Measurements from ENCODE around the gene CELA1.

DNA sequence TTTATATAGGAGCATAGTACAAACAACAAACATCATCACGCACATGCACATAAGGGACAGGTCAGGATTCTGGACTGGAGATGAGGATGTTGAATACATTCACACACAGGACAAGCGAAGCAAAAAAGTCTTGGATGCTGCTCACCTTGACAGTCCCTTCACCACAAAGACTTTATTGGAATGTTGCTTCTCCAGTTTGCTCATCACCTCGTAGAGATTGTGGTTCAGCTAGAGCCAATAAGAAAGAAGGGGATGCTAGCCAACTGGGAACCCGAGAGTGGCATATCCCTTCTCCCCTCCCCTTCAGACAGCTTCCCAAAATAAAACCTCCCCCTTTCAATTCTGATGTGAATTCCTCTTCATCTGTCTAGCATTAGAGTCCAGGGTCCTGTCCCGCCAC is 50.8 kb downstream of the CELA1 start:
- TF ChIP-seq NFYB (CRISPR knock-in tag; conservative IDR thresholded peaks at IDR 0.05; ENCODE audit: low read depth) (no peak), SP1 (CRISPR knock-in tag; conservative IDR thresholded peaks at IDR 0.05) (no peak), NFATC4 (CRISPR knock-in tag; IDR thresholded peaks at IDR 0.05) (no peak), NR3C1 (CRISPR knock-in tag; conservative IDR thresholded peaks at IDR 0.05; ENCODE audit: low read depth) (no peak), KAT7 (CRISPR knock-in tag; IDR thresholded peaks at IDR 0.05; ENCODE audit: borderline replicate concordance) (no peak)
- TF ChIP-seq, protein P1, sequence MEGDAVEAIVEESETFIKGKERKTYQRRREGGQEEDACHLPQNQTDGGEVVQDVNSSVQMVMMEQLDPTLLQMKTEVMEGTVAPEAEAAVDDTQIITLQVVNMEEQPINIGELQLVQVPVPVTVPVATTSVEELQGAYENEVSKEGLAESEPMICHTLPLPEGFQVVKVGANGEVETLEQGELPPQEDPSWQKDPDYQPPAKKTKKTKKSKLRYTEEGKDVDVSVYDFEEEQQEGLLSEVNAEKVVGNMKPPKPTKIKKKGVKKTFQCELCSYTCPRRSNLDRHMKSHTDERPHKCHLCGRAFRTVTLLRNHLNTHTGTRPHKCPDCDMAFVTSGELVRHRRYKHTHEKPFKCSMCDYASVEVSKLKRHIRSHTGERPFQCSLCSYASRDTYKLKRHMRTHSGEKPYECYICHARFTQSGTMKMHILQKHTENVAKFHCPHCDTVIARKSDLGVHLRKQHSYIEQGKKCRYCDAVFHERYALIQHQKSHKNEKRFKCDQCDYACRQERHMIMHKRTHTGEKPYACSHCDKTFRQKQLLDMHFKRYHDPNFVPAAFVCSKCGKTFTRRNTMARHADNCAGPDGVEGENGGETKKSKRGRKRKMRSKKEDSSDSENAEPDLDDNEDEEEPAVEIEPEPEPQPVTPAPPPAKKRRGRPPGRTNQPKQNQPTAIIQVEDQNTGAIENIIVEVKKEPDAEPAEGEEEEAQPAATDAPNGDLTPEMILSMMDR (IDR thresholded peaks at IDR 0.05): no peak
- TF ChIP-seq, protein P2, sequence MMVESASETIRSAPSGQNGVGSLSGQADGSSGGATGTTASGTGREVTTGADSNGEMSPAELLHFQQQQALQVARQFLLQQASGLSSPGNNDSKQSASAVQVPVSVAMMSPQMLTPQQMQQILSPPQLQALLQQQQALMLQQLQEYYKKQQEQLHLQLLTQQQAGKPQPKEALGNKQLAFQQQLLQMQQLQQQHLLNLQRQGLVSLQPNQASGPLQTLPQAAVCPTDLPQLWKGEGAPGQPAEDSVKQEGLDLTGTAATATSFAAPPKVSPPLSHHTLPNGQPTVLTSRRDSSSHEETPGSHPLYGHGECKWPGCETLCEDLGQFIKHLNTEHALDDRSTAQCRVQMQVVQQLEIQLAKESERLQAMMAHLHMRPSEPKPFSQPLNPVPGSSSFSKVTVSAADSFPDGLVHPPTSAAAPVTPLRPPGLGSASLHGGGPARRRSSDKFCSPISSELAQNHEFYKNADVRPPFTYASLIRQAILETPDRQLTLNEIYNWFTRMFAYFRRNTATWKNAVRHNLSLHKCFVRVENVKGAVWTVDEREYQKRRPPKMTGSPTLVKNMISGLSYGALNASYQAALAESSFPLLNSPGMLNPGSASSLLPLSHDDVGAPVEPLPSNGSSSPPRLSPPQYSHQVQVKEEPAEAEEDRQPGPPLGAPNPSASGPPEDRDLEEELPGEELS (CRISPR knock-in tag; IDR thresholded peaks at IDR 0.05): no peak
- TF ChIP-seq, protein P3, sequence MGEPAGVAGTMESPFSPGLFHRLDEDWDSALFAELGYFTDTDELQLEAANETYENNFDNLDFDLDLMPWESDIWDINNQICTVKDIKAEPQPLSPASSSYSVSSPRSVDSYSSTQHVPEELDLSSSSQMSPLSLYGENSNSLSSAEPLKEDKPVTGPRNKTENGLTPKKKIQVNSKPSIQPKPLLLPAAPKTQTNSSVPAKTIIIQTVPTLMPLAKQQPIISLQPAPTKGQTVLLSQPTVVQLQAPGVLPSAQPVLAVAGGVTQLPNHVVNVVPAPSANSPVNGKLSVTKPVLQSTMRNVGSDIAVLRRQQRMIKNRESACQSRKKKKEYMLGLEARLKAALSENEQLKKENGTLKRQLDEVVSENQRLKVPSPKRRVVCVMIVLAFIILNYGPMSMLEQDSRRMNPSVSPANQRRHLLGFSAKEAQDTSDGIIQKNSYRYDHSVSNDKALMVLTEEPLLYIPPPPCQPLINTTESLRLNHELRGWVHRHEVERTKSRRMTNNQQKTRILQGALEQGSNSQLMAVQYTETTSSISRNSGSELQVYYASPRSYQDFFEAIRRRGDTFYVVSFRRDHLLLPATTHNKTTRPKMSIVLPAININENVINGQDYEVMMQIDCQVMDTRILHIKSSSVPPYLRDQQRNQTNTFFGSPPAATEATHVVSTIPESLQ (CRISPR knock-in tag; IDR thresholded peaks at IDR 0.05): no peak
